GM19455 (cell line): Measurements from ENCODE around the gene HDC.

ENCODE experiments used
- ATAC-seq: cut with Tn5 transposase; IDR thresholded peaks from one replicate; pipeline ENCODE4 v1.9.1; 2021; ENCODE audit not compliant: unreplicated experiment

Gene HDC

GRCh38 chr15:50256188-50257041 is 9.1 kb downstream of the HDC start:
- no peak for ATAC-seq

- ATAC-seq: no peak
Measured at GRCh38 chr15:50252556-50252955, 13.0 kb downstream of the HDC start.

GRCh38 chr15:50251638-50252182 is 13.8 kb downstream of the HDC start:
- no peak for ATAC-seq

- ATAC-seq: no peak
Measured at GRCh38 chr15:50250760-50251394, 14.6 kb downstream of the HDC start.

- no peak for ATAC-seq
Measured at GRCh38 chr15:50249704-50250103, 15.8 kb downstream of the HDC start.

- no peak for ATAC-seq
Measured at GRCh38 chr15:50248994-50249582, 16.4 kb downstream of the HDC start.

- peak; percentile 96 for ATAC-seq
Measured at GRCh38 chr15:50247819-50248655, 17.5 kb downstream of the HDC start.

GRCh38 chr15:50246631-50247030 is 18.9 kb downstream of the HDC start:
- ATAC-seq: no peak

- ATAC-seq: no peak
Measured at GRCh38 chr15:50244959-50245624, 20.4 kb downstream of the HDC start.

GRCh38 chr15:50244153-50244552 is 21.4 kb downstream of the HDC start:
- ATAC-seq: no peak

GRCh38 chr15:50241684-50242450 is 23.7 kb downstream of the HDC start:
- no peak for ATAC-seq

- no peak for ATAC-seq
Measured at GRCh38 chr15:50238255-50238654, 27.3 kb downstream of the HDC start.

GRCh38 chr15:50236433-50236832 is 29.1 kb downstream of the HDC start:
- ATAC-seq: no peak

GRCh38 chr15:50235794-50236193 is 29.7 kb downstream of the HDC start:
- no peak for ATAC-seq

- ATAC-seq: no peak
Measured at GRCh38 chr15:50234764-50235163, 30.8 kb downstream of the HDC start.

- ATAC-seq: no peak
Measured at GRCh38 chr15:50233192-50233736, 32.3 kb downstream of the HDC start.

GRCh38 chr15:50232791-50233190 is 32.7 kb downstream of the HDC start:
- ATAC-seq: no peak

- ATAC-seq: no peak
Measured at GRCh38 chr15:50231761-50232160, 33.8 kb downstream of the HDC start.

GRCh38 chr15:50229336-50229735 is 36.2 kb downstream of the HDC start:
- no peak for ATAC-seq
